ENCODE data around the gene KIF21A.

Gene KIF21A

GRCh38 chr12:39272871-39273655 is 169.9 kb downstream of the KIF21A start:
- peak; percentile 9 for DNase-seq

DNA sequence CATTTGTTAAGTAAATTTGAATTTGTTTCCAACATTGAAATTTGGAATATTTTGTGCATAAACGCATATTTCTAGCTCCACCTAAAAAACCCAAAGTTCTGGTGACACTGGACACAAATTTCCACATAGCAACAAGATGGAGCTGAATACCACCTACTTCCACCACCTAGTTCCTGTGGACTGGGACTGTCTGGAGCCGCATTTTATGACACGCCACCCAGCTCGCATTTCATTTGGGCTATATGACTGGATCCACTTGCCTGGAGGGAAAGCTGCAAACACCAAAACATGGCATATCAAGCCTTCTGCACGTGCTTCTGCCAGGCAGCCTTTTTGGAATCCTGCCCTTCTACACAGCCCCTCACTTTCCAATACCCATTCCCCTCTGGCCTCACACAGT is 173.4 kb downstream of the KIF21A start:
- DNase-seq = no peak

- DNase-seq = no peak
Observed at GRCh38 chr12:39267886-39268285, 175.0 kb downstream of the KIF21A start.

- no peak for DNase-seq
Observed at GRCh38 chr12:39252628-39253027, 190.3 kb downstream of the KIF21A start.

Data from activated gamma-delta T cell treated with Interleukin-2 at 50 U/mL for 16 hours (primary cell).